NCI-H1417 treated with DMSO at 0.1 percent for 48 hours (cell line): ENCODE data around the gene HIVEP3.

Experiments
- DNase-seq: peaks from one replicate; lab custom pipeline; 2025; lab: John Stamatoyannopoulos, UW

HIVEP3 gene

GRCh38 chr1:41788427-41788826 lies 130.3 kb downstream of the HIVEP3 start:
- DNase-seq: no peak

DNA sequence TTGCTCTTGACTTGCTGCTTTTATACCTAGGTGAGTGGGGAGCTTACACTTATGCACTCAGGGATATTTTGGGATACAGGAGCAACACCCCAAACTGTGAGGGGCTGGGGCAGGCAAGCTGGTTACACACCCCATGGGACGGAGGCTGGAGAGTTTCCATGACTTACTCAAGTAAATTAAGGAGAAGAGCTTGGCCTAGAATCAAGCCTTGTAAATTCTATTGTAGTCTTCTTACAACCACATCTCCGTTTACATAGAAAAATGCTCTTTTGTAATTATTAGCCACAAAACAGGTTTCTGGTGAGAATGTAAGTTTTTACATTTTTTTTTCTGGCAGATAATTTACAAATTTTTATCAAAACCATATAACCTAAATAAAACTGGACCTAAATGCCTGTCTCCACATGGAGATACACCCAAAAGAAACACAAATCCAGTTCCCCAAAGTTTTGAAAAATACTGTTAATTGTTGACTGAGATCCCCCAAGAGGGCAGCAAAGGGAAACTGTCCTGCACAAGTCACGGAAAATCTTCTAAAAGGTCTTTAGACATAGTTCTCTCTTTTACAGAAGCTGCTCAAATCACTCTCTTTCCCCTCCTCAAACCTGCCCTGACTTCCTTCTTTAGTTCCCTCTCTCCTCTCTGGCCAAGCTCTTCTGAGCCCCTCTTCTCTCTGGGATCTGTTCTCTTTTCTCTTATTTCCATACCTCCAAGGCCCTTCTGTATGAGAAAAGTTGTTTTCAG lies 134.0 kb downstream of the HIVEP3 start:
- DNase-seq: no peak

GRCh38 chr1:41783189-41783639 lies 135.5 kb downstream of the HIVEP3 start:
- DNase-seq: peak; percentile 45

DNA sequence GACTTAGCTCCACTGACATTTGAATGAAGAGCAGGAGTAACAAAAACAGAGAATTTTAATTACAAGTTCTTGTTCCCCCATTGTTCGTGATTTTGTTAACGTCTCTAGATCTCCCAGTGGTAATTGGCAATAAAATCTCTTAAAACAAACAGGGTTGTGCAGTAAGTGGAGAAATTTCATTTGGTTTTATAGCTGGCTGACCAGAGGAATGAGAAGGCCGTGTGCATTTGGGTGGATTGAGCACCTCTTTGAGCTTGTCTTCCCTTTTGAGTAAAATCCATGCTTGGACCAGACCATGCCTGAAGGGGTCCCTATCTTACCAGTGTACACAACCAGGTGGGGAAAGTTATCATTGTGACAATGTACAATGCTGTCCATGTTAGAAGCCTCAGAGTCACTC lies 137.8 kb downstream of the HIVEP3 start:
- DNase-seq: no peak

GRCh38 chr1:41780322-41780721 lies 138.4 kb downstream of the HIVEP3 start:
- DNase-seq: no peak

DNA sequence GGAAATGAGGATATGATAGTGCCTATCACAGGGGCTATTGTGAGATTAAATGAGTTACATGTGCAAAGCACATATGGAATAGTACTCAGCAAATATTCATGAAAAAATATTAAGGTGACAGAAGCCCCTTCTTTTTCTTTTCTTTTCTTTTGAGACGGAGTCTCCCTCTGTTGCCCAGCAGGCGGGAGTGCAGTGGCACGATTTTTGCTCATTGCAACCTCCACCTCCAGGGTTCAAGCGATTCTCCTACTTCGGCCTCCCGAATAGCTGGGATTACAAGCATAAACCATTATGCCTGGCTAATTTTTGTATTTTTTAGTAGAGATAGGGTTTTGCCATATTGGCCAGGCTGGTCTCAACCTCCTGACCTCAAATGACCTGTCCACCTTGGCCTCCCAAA lies 139.4 kb downstream of the HIVEP3 start:
- no peak for DNase-seq

- DNase-seq: no peak
These were observed 141.0 kb downstream of the HIVEP3 start for GRCh38 chr1:41777695-41778094.

DNA sequence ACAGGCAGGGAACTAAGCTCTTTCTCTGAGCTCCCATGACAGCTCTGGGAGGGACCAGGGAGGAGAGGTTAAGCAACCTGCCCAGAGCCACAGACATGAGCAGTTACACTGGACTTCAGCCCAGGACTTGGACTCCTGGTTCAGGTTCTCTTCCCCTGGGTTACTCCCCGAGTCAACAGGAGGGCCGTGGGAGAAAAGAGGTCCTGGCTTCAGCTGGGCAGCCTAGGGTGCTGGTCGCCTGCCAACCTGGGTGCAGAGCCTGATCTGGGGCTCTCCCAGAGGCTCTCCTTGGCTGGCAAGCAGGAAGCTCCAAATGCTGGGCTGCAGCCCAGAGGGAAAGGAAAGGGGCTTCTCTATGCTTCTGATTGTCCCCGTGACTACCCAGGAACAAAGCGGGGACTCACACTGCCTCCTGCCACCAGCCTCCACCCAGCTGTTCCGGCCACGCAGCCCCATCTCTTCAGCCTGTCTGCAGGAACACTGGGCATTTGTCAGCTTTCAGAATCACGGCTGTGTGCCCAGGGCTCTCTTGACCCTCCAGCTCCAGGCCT lies 141.8 kb downstream of the HIVEP3 start:
- no peak for DNase-seq

DNA sequence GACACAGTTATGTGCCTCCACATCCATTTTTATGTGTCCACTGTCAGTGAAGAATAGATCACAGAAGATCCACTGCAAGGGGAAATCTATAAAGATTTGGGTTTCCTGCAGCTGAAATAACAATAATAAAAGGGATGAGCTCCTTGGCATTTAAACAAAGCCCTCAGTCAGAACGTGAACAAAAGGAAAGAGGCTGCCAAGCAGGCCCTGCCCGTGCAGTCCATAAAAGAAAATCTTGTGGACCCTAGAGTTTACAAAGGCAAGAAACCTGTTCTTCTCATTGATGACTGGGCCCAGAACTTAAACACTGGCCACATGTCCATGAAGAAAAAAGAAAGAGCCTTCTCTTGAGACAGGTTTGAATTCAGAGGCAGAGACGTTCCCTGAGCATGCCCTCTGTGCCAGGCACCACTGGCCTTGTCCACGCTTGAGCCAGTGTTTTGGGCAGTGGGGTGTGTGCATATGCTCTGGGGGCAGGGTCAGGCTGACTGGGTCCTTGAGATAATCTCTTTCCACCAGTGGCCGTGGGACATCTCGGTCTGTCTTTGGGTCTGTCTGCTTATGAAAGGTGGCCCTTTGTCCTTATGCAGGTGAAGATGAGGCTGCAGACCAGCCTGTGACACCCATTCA lies 142.7 kb downstream of the HIVEP3 start:
- no peak for DNase-seq

DNA sequence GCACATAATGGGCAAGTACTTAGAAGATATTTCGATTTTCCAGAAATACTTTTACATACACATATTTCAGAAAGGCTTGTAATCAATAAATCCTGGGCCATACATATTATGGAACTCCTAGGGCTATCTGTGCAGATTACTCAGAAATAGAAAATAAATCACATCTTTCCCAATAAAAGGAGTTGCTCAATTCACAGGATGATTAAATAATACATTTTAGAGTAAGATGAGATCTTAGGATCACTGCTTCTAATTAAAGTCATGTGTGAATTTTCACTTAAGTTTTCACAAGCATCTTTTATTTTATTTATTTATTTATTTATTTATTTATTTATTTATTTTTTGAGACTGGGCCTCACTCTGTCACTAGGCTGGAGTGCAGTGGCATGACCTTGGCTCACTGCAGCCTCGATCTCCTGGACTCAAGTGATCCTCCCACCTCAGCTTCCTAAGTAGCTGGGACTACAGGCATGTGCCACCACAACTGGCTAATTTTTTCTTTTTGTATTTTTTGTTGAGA lies 144.2 kb downstream of the HIVEP3 start:
- no peak for DNase-seq

DNA sequence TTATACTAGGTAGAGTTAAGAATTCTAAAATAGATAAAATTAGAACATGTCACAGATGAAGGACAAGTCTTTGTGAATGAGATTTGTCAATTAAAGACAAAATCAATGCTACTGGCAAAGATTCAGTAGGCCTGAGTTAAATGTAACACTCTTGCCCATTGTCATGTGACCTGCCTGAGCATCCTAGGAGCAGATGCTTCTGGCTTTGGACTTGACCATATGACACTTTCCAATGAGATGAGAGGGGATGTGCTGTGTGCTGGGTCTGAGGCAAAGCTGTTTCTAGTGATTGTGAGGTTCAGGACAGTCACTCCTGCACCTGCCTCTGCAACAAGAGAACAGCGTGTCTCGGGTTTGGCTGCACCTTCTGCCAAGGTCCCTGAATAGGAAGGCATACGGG lies 144.9 kb downstream of the HIVEP3 start:
- no peak for DNase-seq

- no peak for DNase-seq
These were observed 145.6 kb downstream of the HIVEP3 start for GRCh38 chr1:41773144-41773591.

- DNase-seq: no peak
These were observed 149.7 kb downstream of the HIVEP3 start for GRCh38 chr1:41769068-41769467.

GRCh38 chr1:41768583-41768982 lies 150.1 kb downstream of the HIVEP3 start:
- DNase-seq: no peak

DNA sequence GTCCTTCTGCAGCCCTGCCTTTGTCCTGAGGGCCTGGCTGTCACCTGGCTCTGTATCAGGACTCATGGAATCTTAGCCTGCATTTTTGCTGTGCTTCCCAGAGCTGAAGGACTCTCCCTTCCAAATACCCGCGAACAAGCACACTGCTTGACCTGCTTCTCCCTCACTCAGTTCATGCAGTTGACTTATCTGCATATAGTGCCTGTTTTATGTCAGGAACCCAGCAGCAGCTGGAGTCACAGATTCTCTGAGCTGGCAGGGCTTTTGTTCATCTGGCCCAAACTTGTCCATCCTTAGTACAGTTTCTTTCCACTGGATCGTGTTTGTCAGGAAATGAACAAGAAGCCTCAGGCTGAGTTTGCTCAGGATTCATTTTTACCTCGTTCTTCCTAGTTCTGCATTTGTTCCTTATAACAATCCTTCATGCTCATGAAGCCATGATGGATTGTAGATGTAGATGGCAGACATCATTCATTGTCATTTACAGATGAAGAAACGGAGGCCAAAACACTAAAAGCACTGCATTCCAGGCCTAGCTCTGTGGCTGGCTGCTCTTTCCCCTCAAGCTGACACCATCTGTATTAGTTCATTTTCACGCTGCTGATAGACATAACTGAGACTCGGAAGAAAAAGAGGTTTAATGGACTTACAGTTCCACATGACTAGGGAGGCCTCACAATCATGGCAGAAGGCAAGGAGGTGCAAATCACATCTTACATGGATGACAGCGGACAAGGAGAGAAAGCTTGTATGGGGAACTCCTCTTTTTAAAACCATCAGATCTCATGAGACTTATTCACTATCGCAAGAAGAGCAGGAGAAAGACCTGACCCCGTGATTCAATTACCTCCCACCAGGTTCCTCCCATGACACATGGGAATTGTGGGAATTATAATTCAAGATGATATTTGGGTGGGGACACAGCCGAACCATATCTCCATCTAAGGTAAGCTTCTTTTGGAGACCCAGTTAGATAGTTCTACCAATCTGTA lies 150.9 kb downstream of the HIVEP3 start:
- DNase-seq: no peak

GRCh38 chr1:41766546-41766945 lies 152.2 kb downstream of the HIVEP3 start:
- no peak for DNase-seq

GRCh38 chr1:41766041-41766440 lies 152.7 kb downstream of the HIVEP3 start:
- DNase-seq: no peak

DNA sequence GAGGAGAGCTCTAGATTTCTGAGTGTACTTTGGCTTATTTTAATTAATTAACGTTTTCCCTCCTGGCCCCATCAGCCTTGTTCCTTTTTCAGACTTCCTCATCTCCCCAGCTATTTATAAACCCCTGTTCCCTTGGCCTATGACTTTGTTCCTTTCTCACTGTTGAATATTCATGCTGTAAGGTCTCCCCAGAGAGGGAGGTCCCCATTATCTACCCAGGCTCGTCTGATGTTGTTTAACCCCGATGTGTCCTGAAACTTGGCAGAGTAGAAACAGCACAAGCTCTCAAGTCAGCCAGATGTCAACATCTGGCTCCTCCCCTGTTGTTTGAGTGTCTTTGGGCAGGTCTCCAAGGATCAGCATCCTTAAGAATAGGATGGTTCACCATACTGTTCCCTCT lies 153.6 kb downstream of the HIVEP3 start:
- DNase-seq: no peak

DNA sequence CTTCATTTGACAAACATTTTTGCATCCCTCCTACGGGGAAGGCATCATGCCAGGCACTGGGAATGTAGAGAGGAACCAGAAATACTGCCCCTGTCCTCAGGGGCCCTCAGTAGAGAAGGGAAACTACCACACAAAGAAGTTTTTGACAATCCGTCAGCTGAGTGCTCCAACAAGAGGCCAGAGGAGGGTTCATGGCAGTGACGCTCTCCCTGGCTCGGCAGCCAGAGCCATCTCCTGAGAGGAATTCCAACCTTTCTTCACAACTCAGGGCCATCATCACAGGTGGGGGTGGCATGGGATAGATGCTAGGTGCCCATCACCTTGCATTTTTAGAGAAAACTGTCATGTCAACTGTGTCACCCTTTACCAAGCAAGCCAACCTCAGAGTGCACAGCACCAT lies 154.1 kb downstream of the HIVEP3 start:
- no peak for DNase-seq

DNA sequence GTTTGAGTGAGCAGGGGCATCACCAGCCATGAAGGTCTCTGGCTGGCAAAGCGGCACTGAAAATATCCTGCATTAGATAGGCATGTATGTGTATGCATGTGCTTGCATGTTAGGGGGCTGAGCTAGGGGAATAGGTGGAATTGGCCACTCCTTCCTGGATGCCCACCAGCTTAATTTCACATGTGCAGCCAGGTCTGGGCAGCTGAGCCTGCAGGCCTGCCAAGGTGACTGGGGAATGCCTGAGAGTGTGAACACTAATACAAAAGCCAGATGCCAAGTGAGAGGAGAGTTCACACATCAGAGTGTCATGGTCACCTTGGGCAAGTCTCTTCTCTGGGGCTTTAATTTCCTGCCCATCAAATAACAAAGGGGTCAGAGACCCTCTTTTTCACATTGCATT lies 155.9 kb downstream of the HIVEP3 start:
- DNase-seq: no peak

- no peak for DNase-seq
These were observed 156.5 kb downstream of the HIVEP3 start for GRCh38 chr1:41762251-41762650.
